HG02943 (cell line): Measurements from ENCODE around the gene PTBP1.
"Not testable (repeated sequence)": the region's sequence is repeated elsewhere in the genome, so short reads cannot be mapped to it uniquely, and the experiment has no call there.

Source experiments
- ATAC-seq: cut with Tn5 transposase; IDR thresholded peaks from one replicate; pipeline ENCODE4 v1.9.1; 2021; ENCODE audit warnings: mild to moderate bottlenecking, low read depth, moderate library complexity; ENCODE audit not compliant: unreplicated experiment

Gene PTBP1

DNA sequence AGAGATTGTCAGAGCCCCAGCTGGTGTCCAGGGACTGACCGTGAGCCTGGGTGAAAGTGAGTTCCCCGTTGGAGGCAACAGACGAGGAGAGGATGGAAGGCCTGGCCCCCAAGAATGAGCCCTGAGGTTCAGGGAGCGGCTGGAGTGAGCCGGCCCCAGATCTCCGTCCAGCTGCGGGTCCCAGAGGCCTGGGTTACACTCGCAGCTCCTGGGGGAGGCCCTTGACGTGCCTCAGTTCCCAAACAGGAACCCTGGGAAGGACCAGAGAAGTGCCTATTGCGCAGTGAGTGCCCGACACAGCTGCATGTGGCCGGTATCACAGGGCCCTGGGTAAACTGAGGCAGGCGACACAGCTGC is 53.7 kb downstream of the PTBP1 start:
- ATAC-seq: no peak

- no peak for ATAC-seq
These were observed 55.1 kb downstream of the PTBP1 start, which contains the start of gene ELANE for GRCh38 chr19:852136-853013. Gene ELANE, plus strand, starts transcription at chr19:852303. Its CDS starts 26 bp downstream, at chr19:852329.

GRCh38 chr19:853014-853585 is 55.8 kb downstream of the PTBP1 start:
- ATAC-seq: no peak

- ATAC-seq: not testable (repeated sequence)
These were observed 56.5 kb downstream of the PTBP1 start for GRCh38 chr19:853614-854220.

- no peak for ATAC-seq
These were observed 57.3 kb downstream of the PTBP1 start for GRCh38 chr19:854549-854948.

GRCh38 chr19:855142-855541 is 57.9 kb downstream of the PTBP1 start:
- no peak for ATAC-seq

DNA sequence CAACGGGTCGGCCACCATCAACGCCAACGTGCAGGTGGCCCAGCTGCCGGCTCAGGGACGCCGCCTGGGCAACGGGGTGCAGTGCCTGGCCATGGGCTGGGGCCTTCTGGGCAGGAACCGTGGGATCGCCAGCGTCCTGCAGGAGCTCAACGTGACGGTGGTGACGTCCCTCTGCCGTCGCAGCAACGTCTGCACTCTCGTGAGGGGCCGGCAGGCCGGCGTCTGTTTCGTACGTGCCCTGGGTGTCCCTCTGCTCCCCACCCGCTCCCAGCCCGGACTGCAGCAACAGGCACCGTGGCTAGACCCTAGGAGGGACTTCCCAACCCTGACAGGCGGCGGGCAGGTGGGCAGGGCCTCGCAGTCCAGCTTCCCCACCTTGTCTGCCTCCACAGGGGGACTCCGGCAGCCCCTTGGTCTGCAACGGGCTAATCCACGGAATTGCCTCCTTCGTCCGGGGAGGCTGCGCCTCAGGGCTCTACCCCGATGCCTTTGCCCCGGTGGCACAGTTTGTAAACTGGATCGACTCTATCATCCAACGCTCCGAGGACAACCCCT is 58.4 kb downstream of the PTBP1 start:
- no peak for ATAC-seq

- no peak for ATAC-seq
These were observed 61.0 kb downstream of the PTBP1 start for GRCh38 chr19:858284-858683.

- ATAC-seq: no peak
These were observed 61.9 kb downstream of the PTBP1 start, which contains the start of gene CFD for GRCh38 chr19:858868-859843. Gene CFD, plus strand, starts transcription at chr19:859664. Its CDS starts 26 bp downstream, at chr19:859690.

- no peak for ATAC-seq
These were observed 64.0 kb downstream of the PTBP1 start for GRCh38 chr19:861141-861755.
